HEK293 (cell line): ENCODE measurements around the gene EEFSEC.

ENCODE experiments used
- CTCF ChIA-PET: fragments of 350-600 bp; formaldehyde crosslinking; extraction: SDS; loops from one replicate; lab custom pipeline; 2021; ENCODE audit warnings: antibody characterized with exemption; lab: Yijun Ruan, JAX
- POLR2A ChIA-PET: fragments of 300-600 bp; formaldehyde crosslinking; extraction: SDS; loops from one replicate; lab custom pipeline; 2020; ENCODE audit warnings: antibody characterized with exemption, inconsistent platforms; lab: Yijun Ruan, JAX
- H3K27ac ChIP-seq: fragments of 200-500 bp; sonication (Bioruptor generic); 2 replicates; pipeline ENCODE4 v1.5.1; 2014; ENCODE audit warnings: low read depth, low read length, control low read depth, inconsistent platforms; ENCODE audit errors: extremely low read depth
- H3K36me3 ChIP-seq, 2 experiments: fragments of 200-500 bp in 1 of 2; sonication (Bioruptor generic) in 1 of 2; 1 replicate in 1 of 2; 2 replicates in 1 of 2; pipeline ENCODE4 v1.5.1; 2014 to 2017; ENCODE audit warnings: inconsistent platforms in 2 of 2, low read length in 2 of 2; ENCODE audit not compliant: control insufficient read depth in 2 of 2, insufficient read depth in 1 of 2
- H3K4me1 ChIP-seq: fragments of 200-500 bp; sonication (Bioruptor generic); 2 replicates; pipeline ENCODE4 v1.5.1; 2014; ENCODE audit warnings: mild to moderate bottlenecking, low read length, inconsistent platforms; ENCODE audit not compliant: control insufficient read depth, insufficient read depth
- H3K4me3 ChIP-seq: 2 replicates; pipeline ENCODE4 v1.5.1; 2011; ENCODE audit warnings: low read depth, mild to moderate bottlenecking, control low read depth, low read length, moderate library complexity
- H3K9me3 ChIP-seq: fragments of 200-500 bp; sonication (Bioruptor generic); 2 replicates; pipeline ENCODE4 v1.5.1; 2014; ENCODE audit warnings: low read depth, low read length, inconsistent platforms; ENCODE audit not compliant: control insufficient read depth, insufficient read depth
- KLF7 ChIP-seq: fragments of 450-650 bp; formaldehyde crosslinking; IDR thresholded peaks from 2 replicates; pipeline ENCODE4 v1.5.1; 2016; ENCODE audit warnings: missing biosample characterization, missing genetic modification characterization, borderline replicate concordance
- MYNN ChIP-seq: fragments of 450-650 bp; formaldehyde crosslinking; IDR thresholded peaks from 2 replicates; pipeline ENCODE4 v1.5.1; 2016; ENCODE audit warnings: missing biosample characterization, missing genetic modification characterization, borderline replicate concordance
- TRIM28 ChIP-seq: IDR thresholded peaks from 2 replicates; pipeline ENCODE4 v1.6.1; 2011; ENCODE audit warnings: low read length, control low read depth, borderline replicate concordance
- ZBTB1 ChIP-seq: fragments of 450-650 bp; formaldehyde crosslinking; IDR thresholded peaks from 2 replicates; pipeline ENCODE4 v1.5.1; 2016; ENCODE audit warnings: missing biosample characterization, missing genetic modification characterization
- ZBTB21 ChIP-seq: fragments of 450-650 bp; formaldehyde crosslinking; IDR thresholded peaks from 2 replicates; pipeline ENCODE4 v1.5.1; 2017; ENCODE audit warnings: missing biosample characterization, missing genetic modification characterization
- ZIC2 ChIP-seq: fragments of 450-650 bp; formaldehyde crosslinking; IDR thresholded peaks from 2 replicates; pipeline ENCODE4 v1.5.1; 2016; ENCODE audit warnings: missing biosample characterization, missing genetic modification characterization
- ZNF133 ChIP-seq: fragments of 450-650 bp; formaldehyde crosslinking; IDR thresholded peaks from 2 replicates; pipeline ENCODE4 v1.5.1; 2016; ENCODE audit warnings: missing biosample characterization, missing genetic modification characterization
- ZNF16 ChIP-seq: fragments of 450-650 bp; formaldehyde crosslinking; IDR thresholded peaks from 2 replicates; pipeline ENCODE4 v1.5.1; 2016; ENCODE audit warnings: low read depth, missing biosample characterization, missing genetic modification characterization
- ZNF175 ChIP-seq: fragments of 450-650 bp; formaldehyde crosslinking; IDR thresholded peaks from 2 replicates; pipeline ENCODE4 v1.5.1; 2016; ENCODE audit warnings: missing biosample characterization, missing genetic modification characterization
- ZNF202 ChIP-seq: fragments of 450-650 bp; formaldehyde crosslinking; IDR thresholded peaks from 2 replicates; pipeline ENCODE4 v1.5.1; 2016; ENCODE audit warnings: missing biosample characterization, missing genetic modification characterization, borderline replicate concordance
- ZNF394 ChIP-seq: fragments of 450-650 bp; formaldehyde crosslinking; IDR thresholded peaks from 2 replicates; pipeline ENCODE4 v1.5.1; 2016; ENCODE audit warnings: missing biosample characterization, missing genetic modification characterization, mild to moderate bottlenecking, moderate library complexity, borderline replicate concordance
- ZNF548 ChIP-seq: fragments of 450-650 bp; formaldehyde crosslinking; IDR thresholded peaks from 2 replicates; pipeline ENCODE4 v1.5.1; 2016; ENCODE audit warnings: missing biosample characterization, missing genetic modification characterization
- ZNF555 ChIP-seq: fragments of 450-650 bp; formaldehyde crosslinking; conservative IDR thresholded peaks from 2 replicates; pipeline ENCODE4 v1.5.1; 2017; ENCODE audit warnings: missing biosample characterization, mild to moderate bottlenecking, missing genetic modification characterization, inconsistent platforms
- ZNF600 ChIP-seq: fragments of 450-650 bp; formaldehyde crosslinking; IDR thresholded peaks from 2 replicates; pipeline ENCODE4 v1.5.1; 2016; ENCODE audit warnings: missing biosample characterization, missing genetic modification characterization
- ZNF626 ChIP-seq: fragments of 450-650 bp; sonication (Bioruptor Pico); formaldehyde crosslinking; IDR thresholded peaks from 2 replicates; pipeline ENCODE4 v1.5.1; 2018; ENCODE audit warnings: missing biosample characterization, missing genetic modification characterization, inconsistent platforms
- ZNF677 ChIP-seq: fragments of 450-650 bp; IDR thresholded peaks from 2 replicates; pipeline ENCODE4 v1.5.0; 2018; ENCODE audit warnings: missing biosample characterization, mild to moderate bottlenecking, missing genetic modification characterization, moderate library complexity
- ZNF701 ChIP-seq: fragments of 450-650 bp; formaldehyde crosslinking; IDR thresholded peaks from 2 replicates; pipeline ENCODE4 v1.5.1; 2016; ENCODE audit warnings: missing biosample characterization, missing genetic modification characterization
- ZNF707 ChIP-seq: fragments of 450-650 bp; formaldehyde crosslinking; IDR thresholded peaks from 2 replicates; pipeline ENCODE4 v1.5.1; 2016; ENCODE audit warnings: missing biosample characterization, missing genetic modification characterization
- ZNF785 ChIP-seq: fragments of 450-650 bp; formaldehyde crosslinking; IDR thresholded peaks from 2 replicates; pipeline ENCODE4 v1.5.1; 2016; ENCODE audit warnings: missing biosample characterization, missing genetic modification characterization
- ZNF792 ChIP-seq: fragments of 450-650 bp; formaldehyde crosslinking; IDR thresholded peaks from 2 replicates; pipeline ENCODE4 v1.5.1; 2016; ENCODE audit warnings: missing biosample characterization, missing genetic modification characterization
- ZNF843 ChIP-seq: fragments of 450-650 bp; formaldehyde crosslinking; IDR thresholded peaks from 2 replicates; pipeline ENCODE4 v1.5.1; 2016; ENCODE audit warnings: missing biosample characterization, missing genetic modification characterization
- TF ChIP-seq, protein P1 (sequence below): fragments of 450-650 bp; formaldehyde crosslinking; IDR thresholded peaks from 2 replicates; pipeline ENCODE4 v1.5.1; 2016; ENCODE audit warnings: missing biosample characterization, missing genetic modification characterization, borderline replicate concordance
- TF ChIP-seq, protein P2 (sequence below): fragments of 450-650 bp; formaldehyde crosslinking; IDR thresholded peaks from 2 replicates; pipeline ENCODE4 v1.5.1; 2016; ENCODE audit warnings: missing biosample characterization, missing genetic modification characterization
- TF ChIP-seq, protein P3 (sequence below): fragments of 450-650 bp; formaldehyde crosslinking; IDR thresholded peaks from 2 replicates; pipeline ENCODE4 v1.5.1; 2016; ENCODE audit warnings: missing biosample characterization, missing genetic modification characterization

The EEFSEC gene

DNA sequence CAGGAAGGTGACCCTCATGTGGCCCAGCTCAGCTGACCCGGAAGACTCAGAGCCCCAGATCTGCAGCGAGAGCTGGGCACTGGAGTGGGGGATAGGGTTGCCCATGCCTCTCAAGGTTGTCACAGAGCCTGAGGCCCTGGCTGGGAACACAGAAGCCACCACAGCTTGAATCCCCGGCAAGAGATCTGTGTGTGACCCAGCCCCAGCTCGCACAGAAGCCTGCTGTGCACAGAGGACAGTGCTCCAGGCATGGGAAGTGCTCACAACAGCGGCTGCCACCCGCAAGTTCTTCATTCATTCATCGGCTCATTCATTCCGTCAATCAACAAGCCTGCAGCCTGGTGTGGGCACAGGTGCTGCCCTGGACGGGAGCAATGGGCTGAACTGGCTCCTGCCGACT lies 277.0 kb downstream of the EEFSEC start:
- Histone ChIP-seq H3K27ac (no peak overlapping the region), H3K4me3 (no peak overlapping the region), H3K9me3 (no peaks in the 10 kb centered on the region), H3K36me3 (no peaks in the 10 kb centered on the region), H3K4me1 (no peaks in the 10 kb centered on the region)
- CTCF ChIA-PET = no interaction called here
- POLR2A ChIA-PET = no interaction called here
- TF ChIP-seq ZIC2 (tag by site-specific recombination) (peak; percentile 58), ZNF394 (tag by site-specific recombination) (no peak)

DNA sequence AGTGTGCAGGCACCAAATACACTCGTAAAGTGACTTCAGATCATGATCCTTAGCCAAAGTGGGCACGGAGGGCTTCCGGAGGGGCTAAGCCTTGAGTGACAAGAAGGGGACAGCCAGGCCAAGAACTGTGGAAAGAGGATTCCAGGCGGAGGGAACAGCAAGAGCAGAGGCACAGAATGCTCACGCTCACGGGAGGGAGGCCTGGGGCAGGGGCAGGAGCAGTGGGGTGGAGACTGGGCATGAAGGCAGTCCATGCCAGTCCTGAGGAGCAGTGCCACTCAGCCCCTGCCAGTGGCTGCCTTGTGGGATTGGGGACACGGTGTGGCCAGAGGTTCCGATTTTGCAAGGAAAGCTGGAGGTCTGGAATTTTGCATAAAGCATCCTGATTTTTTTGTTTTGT lies 277.4 kb downstream of the EEFSEC start:
- ChIA-PET POLR2A (no interaction called here), CTCF (no interaction called here)
- Histone ChIP-seq H3K36me3 (no peaks in the 10 kb centered on the region), H3K4me1 (no peaks in the 10 kb centered on the region), H3K4me3 (no peak overlapping the region), H3K27ac (no peak overlapping the region), H3K9me3 (no peaks in the 10 kb centered on the region)
- TF ChIP-seq ZNF843 (tag by site-specific recombination) (no peak), ZNF16 (tag by site-specific recombination) (no peak), ZNF626 (no peak), ZNF701 (tag by site-specific recombination) (no peak), KLF7 (tag by site-specific recombination) (no peak), ZNF133 (no peak), ZBTB1 (tag by site-specific recombination) (no peak), ZNF202 (tag by site-specific recombination) (no peak)
- TF ChIP-seq, protein P1, sequence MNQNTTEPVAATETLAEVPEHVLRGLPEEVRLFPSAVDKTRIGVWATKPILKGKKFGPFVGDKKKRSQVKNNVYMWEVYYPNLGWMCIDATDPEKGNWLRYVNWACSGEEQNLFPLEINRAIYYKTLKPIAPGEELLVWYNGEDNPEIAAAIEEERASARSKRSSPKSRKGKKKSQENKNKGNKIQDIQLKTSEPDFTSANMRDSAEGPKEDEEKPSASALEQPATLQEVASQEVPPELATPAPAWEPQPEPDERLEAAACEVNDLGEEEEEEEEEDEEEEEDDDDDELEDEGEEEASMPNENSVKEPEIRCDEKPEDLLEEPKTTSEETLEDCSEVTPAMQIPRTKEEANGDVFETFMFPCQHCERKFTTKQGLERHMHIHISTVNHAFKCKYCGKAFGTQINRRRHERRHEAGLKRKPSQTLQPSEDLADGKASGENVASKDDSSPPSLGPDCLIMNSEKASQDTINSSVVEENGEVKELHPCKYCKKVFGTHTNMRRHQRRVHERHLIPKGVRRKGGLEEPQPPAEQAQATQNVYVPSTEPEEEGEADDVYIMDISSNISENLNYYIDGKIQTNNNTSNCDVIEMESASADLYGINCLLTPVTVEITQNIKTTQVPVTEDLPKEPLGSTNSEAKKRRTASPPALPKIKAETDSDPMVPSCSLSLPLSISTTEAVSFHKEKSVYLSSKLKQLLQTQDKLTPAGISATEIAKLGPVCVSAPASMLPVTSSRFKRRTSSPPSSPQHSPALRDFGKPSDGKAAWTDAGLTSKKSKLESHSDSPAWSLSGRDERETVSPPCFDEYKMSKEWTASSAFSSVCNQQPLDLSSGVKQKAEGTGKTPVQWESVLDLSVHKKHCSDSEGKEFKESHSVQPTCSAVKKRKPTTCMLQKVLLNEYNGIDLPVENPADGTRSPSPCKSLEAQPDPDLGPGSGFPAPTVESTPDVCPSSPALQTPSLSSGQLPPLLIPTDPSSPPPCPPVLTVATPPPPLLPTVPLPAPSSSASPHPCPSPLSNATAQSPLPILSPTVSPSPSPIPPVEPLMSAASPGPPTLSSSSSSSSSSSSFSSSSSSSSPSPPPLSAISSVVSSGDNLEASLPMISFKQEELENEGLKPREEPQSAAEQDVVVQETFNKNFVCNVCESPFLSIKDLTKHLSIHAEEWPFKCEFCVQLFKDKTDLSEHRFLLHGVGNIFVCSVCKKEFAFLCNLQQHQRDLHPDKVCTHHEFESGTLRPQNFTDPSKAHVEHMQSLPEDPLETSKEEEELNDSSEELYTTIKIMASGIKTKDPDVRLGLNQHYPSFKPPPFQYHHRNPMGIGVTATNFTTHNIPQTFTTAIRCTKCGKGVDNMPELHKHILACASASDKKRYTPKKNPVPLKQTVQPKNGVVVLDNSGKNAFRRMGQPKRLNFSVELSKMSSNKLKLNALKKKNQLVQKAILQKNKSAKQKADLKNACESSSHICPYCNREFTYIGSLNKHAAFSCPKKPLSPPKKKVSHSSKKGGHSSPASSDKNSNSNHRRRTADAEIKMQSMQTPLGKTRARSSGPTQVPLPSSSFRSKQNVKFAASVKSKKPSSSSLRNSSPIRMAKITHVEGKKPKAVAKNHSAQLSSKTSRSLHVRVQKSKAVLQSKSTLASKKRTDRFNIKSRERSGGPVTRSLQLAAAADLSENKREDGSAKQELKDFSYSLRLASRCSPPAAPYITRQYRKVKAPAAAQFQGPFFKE (tag by site-specific recombination) = no peak

DNA sequence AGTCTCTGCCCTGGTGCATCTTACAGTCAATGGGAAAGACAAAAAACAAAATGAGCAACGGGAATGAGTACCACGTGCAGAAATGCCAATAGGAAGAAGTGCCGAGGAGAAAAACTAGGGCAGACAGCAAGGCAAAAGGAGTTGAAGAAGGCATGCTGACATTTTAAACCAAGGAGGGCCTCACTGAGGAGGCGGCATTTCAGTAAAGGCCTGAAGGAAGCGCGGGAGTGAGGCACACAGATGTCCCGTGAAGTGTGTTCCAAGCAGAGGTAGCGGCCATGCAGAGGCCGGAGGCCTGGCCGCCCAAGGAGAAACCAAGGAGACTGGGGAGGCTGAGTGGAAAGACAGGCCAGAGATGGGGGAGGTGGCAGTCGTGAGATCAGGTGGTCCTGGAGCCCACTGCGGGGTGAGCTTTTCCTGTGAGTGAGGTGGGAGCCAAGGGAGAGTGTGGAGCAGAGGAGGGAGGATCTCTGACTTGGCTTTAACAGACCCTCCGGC lies 278.6 kb downstream of the EEFSEC start:
- Histone ChIP-seq H3K4me3 (no peak overlapping the region), H3K27ac (no peak overlapping the region), H3K4me1 (no peaks in the 10 kb centered on the region), H3K36me3 (no peaks in the 10 kb centered on the region), H3K9me3 (no peaks in the 10 kb centered on the region)
- CTCF ChIA-PET = no interaction called here
- TF ChIP-seq ZNF707 (tag by site-specific recombination) = no peak
- TF ChIP-seq ZNF548 (tag by site-specific recombination) = no peak
- no peak for TF ChIP-seq TRIM28
- no peak for TF ChIP-seq ZNF785
- TF ChIP-seq ZNF175 = no peak
- no peak for TF ChIP-seq ZNF600
- no peak for TF ChIP-seq MYNN (tag by site-specific recombination)
- TF ChIP-seq, protein P2, sequence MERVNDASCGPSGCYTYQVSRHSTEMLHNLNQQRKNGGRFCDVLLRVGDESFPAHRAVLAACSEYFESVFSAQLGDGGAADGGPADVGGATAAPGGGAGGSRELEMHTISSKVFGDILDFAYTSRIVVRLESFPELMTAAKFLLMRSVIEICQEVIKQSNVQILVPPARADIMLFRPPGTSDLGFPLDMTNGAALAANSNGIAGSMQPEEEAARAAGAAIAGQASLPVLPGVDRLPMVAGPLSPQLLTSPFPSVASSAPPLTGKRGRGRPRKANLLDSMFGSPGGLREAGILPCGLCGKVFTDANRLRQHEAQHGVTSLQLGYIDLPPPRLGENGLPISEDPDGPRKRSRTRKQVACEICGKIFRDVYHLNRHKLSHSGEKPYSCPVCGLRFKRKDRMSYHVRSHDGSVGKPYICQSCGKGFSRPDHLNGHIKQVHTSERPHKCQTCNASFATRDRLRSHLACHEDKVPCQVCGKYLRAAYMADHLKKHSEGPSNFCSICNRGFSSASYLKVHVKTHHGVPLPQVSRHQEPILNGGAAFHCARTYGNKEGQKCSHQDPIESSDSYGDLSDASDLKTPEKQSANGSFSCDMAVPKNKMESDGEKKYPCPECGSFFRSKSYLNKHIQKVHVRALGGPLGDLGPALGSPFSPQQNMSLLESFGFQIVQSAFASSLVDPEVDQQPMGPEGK (tag by site-specific recombination) = no peak
- TF ChIP-seq, protein P3, sequence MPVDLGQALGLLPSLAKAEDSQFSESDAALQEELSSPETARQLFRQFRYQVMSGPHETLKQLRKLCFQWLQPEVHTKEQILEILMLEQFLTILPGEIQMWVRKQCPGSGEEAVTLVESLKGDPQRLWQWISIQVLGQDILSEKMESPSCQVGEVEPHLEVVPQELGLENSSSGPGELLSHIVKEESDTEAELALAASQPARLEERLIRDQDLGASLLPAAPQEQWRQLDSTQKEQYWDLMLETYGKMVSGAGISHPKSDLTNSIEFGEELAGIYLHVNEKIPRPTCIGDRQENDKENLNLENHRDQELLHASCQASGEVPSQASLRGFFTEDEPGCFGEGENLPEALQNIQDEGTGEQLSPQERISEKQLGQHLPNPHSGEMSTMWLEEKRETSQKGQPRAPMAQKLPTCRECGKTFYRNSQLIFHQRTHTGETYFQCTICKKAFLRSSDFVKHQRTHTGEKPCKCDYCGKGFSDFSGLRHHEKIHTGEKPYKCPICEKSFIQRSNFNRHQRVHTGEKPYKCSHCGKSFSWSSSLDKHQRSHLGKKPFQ (tag by site-specific recombination) = no peak
- no peak for TF ChIP-seq ZNF792 (tag by site-specific recombination)
- TF ChIP-seq ZBTB21 (tag by site-specific recombination) = no peak
- no peak for TF ChIP-seq ZNF555
- no peak for TF ChIP-seq ZNF677 (tag by site-specific recombination)
- POLR2A ChIA-PET = no interaction called here
